NCI-H1694 (cell line): Measurements from ENCODE around the gene PCBP3.

ENCODE experiments used
- DNase-seq: peaks from one replicate; lab custom pipeline; 2025; lab: John Stamatoyannopoulos, UW

Gene PCBP3

DNA sequence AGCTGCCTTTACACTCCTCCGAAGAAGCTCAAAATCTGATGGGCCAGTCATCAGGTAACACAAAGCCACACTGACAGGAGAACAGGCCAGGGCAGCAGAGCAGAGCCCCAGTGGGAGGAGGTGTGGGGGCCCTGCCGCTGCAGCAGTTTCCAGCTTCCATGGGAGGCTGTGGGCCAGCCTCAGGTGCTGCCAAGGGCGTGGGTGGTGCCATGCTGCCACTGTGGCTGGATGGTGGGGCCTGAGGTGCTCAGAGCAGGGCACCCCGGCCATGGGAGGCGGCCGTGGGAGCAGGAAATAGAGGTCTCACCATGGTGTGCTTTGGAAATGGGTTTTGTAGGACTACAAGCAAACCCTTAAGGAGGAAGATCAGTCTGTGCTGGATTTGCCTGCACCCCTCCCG, 287.3 kb downstream of the PCBP3 start:
- no peak for DNase-seq

DNA sequence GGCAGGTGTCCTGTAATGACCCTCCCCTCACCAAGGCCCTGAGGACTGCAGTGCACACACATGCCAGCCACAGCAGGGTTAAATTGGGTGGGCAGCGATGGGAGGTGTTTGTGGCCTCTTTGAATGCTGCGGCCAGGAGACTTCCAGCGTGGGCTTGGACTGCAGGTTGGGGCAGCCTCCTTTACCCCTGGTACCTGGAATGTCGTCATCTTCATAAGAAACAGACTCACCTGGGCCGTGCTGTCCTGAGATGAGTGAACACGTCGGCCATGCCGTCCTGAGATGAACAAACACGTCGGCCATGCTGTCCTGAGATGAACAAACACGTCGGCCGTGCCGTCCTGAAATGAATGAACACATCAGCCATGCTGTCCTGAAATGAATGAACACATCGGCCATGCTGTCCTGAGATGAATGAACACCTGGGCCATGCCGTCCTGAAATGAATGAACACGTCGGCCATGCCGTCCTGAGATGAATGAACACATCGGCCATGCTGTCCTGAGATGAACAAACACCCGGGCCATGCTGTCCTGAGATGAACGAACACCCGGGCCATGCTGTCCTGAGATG, 288.0 kb downstream of the PCBP3 start:
- no peak for DNase-seq

DNA sequence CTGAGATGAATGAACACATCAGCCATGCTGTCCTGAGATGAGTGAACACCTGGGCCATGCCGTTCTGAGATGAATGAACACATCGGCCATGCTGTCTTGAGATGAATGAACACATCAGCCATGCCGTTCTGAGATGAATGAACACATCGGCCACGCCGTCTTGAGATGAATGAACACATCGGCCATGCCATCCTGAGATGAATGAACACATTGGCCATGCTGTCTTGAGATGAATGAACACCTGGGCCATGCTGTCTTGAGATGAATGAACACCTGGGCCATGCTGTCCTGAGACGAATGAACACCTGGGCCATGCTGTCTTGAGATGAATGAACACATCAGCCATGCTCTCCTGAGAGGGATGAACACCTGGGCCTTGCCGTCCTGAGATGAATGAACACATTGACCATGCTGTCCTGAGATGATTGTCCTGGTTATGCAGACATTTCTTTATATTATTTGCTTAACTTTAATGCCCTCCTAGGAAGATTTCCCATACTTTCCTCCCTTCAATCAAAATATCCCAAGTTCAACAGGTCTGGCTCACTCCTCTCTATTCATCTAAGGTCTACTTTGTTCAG, 289.5 kb downstream of the PCBP3 start:
- no peak for DNase-seq

DNA sequence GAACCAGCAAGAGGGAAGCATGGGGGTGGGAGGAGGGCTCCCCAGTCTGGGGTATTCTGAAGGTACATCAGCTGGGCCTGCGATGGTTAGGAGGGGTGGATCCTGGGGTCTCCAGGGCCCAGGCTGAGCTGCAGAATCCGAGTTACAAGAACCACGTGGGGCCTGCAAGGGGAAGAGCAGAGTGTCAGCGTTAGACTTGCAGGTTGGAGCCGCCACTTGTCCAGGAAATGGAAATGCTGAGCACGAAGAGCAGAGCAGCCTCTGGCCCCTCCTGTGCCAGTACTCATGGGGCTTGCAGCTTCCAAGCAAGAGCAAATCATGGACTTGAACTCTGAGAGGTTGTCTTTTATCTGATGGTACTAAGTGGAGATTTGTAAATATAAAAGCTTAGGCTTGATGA, 290.6 kb downstream of the PCBP3 start:
- no peak for DNase-seq

DNA sequence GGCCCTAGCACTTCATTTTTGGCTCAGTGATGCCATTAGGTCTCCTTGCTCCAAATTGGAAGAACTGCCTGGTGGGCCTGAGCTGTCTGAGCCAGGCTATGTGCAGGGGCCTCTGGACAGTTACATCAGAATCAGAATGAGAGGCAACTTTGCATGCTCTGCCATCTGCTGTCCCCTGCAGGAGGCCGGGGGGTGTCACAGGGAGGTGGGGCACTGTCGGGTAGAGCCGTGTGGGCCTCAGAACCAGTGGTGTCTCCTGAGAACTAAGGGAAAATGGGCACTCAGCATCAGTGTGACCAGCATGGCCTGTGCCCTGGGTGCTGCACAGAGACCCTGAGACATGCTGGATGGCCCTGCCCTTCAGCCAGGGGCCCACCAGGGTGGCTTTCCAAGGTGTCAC, 291.0 kb downstream of the PCBP3 start:
- no peak for DNase-seq

DNA sequence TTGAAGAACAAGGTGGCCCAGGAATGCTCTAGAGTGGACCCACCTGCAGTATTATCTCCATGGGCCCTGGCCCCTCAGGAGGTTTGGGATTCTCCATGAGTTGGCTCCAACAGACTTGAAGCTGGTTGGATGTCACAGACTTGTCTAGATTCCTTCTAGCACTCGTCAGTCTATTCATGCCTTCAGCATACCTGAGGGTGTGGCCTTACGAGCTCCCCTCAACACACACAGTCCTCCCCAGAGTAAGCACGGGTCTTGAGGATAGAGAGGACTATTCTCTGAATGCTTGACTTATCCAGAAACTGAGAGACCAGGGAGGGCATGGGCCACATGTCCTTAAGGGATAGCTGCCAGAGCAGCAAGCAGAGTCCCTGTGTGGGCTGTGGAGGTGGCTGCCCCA, 292.1 kb downstream of the PCBP3 start:
- DNase-seq, result no peak

DNA sequence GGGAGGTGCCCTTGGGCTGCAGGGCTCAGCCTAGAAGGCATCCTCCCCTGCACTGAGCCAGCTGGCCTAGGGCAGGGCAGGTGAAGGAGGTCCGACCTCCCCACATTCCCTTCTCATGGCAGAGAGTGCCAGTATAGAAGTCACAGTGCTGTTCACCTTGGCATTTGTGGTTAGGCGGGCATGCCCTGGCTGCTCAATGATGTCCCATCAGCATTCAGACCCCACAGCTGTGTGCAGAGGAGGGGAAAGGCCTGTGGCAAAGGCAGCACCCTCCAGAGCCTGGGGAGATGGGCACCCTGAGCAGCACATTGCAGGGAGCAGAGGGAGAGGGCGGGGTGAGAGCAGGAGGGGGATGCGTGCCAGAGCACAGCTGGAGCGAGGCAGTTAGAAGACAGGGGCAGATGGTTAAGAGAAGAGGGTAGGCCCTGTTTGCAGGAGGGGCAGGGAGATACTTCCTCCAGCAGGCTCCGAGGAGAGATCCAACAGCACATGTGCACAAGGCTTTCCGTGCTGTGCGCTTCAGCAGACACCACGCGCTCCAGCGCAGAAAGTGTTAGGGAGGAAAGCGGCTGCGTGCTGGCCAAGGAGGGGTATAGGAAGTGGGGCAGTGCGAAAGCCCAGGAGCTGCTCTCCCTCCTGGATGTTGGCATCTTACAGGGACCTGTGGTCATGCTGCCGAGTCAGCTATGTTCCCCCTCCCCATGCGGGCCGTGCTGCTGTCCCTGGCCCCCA, 294.4 kb downstream of the PCBP3 start:
- DNase-seq, result no peak

DNA sequence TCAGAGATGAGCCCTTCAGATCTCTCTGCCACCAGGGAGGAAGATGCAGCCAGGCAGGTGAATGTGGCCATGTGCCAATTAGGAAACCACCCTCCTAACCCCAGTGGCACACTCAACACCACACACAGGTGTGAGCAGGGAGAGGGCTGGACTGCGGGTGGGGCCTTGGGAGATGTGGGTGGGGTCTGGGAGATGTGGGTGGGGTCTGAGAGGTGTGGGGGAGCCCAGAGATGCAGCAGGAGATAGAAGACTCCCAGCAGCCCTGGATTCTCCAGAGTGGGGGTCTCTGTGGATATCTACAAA, 294.9 kb downstream of the PCBP3 start:
- no peak for DNase-seq

DNA sequence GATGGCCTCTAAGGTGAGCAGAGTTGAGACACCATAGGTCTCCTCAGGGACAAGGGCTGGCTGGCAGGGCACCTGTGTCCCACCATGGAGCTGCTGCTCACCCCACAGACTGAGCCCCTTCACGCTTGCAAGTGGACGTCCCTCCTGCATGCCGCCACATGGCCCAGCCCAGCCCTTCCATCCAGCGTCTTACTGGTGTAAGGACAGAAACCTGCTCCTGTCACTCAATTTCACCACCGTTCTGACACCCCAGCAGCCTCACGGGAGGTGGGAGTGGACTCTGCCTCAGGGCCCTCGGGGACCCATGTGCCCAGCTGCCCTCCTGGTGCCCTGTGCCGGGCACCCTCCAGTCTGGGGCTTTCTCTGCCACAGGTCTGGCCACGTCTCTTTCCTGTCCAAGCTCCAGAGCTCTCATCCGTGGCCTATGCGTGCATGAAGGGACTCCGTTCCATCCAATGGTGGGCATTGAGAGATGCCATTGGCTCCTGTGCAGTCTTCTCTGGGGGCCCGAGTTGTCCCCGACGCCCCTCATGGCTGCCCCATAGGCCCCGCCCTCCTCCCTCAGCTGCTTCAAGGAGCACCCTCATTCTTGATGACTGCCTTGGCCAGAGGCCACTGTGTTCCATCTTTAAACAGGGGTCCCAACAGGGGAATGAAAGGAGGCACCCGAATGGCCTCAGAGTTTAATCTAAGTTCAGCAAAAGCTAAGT, 295.4 kb downstream of the PCBP3 start:
- DNase-seq, result no peak

DNA sequence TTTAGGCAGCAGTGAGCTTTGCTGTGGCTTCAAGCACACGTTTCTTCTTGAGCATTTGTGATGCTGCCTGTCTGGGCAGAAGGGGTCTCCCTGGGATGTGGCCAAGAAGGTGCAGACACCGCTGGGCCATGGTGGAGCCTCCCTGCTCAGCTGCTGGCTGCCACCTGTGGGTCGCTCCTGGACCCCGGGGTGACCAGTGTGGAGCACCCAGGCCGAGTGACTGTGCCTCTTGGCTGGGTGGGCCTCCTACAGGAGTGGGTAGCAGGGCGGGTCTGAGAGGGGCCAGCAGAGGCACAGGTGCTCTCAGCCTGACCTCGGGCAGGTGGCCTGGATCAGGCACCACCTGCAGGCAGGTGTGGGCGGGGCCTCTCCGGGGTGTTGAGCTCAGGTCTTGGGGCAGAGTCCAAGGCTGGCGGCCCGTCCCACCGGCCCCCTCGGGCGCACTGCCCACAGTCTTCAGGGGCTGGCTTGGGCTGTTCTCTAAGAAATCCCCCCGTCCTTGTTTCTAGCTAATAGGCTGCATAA, 296.1 kb downstream of the PCBP3 start:
- no peak for DNase-seq

DNA sequence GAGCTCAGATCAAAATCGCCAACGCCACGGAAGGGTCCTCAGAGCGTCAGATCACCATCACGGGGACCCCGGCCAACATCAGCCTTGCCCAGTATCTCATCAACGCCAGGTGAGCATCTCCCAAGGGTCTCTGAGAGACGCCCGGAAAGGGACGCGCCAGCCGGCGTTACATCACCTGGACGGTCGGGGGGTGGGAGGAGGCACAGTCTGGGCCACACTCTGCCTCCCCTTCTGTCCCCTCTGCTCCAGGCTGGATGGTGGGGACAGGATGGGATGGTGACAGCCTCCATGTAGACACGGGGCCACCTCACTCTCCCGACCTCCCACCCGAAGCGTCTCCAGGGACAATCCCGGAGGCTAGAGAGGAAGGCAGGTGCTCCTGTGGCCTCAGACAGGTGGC, 296.6 kb downstream of the PCBP3 start:
- DNase-seq, result no peak

DNA sequence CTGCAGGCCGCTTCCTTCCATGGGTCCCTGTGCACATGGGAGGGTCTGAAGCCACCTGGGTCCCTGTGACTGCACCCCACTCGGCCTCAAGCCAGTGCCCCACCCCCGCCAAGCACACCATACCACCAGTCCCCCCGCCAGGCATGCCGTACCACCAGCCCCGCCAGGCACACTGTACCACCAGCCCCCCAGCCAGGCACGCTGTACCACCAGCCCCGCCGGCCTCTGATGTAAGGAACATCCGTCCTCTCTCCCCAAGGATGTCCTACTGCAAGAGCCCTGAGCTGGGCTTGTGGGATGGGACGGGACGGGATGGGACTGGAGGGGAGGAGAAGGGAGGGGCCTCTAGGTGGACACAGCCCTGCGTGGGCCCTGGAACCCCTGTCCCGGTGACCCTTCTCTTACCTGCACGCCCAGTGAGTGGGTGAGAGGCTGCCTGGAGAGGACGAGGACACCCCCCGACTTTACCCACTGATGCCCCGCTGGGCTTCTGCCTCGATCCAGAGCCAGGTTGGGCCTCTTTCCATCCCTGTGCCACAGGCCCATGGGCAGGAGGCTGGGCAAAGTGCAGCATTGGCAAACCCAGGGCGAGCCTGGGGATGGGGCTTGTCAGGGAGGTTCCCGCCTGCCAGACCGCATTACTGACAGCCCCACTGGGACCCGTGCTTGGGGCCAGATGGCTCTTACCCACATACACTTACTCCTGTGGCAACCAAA, 297.3 kb downstream of the PCBP3 start:
- DNase-seq, result no peak

DNA sequence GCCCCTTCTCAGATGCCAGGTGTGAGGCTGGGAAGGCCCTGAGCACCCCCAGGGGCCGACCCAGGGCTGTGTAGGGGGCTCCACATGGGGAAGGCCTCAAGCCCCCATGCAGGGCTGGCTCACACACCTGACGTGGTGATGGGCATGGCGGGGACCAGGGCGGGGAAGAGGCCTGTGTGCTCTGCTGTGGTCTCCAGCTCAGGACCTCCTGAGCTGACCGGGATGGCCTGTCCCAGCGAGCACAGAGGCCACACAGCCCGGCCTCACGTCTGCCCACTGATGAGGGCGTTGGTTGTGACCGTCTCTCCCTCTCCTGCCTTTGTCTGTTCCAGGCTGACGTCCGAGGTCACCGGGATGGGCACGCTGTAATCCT, 297.8 kb downstream of the PCBP3 start:
- no peak for DNase-seq

DNA sequence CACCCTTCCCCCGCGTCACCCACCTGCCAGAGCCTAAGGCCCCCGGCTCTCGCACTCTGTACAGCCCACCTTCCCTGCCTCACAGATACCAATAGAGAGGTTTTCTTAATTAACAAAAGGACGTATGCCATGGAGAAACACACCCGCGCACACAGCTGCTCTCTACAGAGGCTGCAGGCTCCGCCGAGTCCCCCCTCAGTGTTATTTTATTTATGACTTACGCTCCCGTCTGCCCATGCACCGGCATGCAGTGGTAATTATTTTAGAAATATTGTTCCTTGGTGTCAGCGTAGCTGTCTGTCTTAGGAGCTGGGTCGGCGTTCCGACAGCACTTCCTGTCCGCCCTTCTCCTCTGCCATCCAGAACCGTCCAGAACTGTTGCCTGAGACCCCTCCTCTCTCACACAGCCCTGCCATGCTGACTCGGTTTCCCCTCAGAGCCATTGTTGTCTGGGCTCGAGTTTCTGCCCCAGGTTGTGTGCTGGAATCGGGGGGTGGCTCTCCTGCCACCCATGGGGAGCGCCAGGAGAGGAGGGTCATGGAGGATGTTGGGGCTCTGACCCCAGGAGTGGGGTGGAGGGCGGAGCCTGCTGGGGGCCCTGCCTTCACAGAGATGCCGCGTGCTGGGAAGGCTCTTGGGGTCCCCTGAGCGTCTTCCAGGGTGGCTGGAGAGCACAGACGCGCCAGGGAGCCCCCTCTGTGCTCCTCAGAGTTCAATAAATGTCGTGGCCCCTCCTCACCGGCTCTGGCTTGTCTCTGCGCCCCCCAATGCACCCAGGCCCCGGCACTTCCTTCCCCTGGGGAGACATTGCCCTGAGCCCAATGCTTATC, 298.4 kb downstream of the PCBP3 start:
- DNase-seq, result no peak

DNA sequence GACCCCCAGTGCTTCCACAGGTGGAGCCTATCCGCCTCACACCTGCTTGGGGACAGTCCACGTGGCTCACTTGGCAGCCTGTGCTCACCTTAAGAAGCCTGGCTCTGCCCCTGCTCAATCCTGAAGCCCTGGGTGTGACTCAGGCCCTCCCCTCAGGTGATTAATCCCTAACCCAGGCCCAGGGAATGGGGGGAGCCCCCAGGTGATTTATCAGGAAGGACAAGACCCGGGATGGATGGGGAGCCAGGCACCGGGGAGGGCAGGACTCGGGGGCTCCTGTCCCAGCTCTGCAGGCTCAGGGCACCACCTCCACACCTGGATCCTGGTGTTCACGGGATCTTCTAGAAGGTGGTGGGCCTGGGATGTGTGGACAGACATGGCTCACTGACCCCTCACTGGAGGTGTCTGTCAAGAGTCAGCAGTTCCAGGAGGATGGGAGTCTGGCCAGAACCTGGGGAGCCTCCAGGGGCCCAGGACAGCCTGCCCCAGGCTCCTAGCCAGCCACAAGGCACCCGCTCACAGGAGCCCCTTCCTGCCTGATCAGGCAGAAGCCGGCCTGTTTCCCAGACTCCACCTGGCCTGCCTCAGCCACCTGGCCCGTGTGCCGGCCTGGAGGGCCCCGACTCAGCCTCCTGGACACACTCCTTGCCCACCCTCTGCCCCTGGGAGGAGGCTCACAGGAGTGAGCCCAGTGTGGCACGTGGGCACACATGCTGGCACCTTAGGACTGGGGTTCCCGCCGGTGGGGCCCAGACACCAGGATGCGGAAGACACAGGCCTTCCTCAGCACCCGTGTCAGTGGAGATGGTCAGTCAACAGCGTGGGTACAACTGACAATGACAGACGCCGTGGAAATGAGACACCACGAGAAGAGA, 299.5 kb downstream of the PCBP3 start:
- no peak for DNase-seq

DNA sequence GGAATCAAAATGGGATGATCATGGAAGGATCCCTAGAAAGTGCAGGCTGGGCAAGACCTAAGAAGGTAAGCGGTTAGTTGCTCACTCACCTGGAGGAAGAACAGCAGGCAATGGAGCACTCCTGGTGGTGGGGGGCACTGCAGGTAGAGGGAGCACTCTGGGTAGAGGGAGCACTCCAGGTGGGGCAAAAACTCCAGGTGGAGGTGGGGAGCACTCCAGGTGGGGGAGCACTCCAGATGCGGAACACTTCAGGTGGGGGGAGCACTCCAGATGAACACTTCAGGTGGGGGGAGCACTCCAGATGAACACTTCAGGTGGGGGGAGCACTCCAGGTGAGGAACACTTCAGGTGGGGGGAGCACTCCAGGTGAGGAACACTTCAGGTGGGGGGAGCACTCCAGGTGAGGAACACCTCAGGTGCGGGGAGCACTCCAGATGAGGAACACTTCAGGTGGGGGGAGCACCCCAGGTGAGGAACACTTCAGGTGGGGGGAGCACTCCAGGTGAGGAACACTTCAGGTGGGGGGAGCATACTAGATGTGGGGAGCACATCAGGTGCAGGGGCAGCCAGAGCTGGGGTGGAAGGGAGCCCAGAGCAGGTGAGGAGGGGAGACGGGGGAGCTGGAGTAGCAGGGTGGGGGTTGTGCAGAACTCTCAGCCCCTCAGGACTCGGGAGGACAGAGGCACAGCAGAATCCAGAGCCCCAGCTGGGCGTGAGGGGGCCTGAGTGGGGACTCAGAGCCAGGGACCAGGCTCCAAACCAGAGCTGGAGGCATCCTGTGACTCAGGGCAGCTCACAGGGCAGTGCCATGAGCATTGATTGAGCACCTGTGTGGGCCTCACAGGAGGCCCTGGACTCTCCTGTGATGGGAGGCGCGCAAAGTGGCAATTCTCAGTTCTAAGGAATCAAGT, 300.4 kb downstream of the PCBP3 start:
- DNase-seq, result no peak

DNA sequence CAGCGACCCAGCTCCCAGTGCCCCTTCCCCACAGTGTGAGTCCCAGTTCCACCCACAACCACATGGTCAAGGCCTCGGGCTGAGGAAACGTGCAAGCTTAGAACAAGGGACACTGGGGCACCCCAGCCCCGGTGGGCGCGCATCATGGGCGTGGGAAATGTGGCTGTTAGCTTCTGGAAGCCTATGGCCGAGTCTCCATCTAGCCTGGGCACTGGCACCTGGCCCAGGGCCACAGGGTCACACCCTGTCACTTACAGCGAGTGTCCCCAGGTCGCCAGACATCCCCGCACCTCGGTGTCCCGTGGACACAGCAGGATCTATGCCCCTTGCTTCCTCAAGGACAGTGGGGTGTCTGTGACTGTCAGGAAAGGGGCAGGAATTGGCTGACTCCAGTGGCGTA, 301.1 kb downstream of the PCBP3 start:
- DNase-seq, result no peak

DNA sequence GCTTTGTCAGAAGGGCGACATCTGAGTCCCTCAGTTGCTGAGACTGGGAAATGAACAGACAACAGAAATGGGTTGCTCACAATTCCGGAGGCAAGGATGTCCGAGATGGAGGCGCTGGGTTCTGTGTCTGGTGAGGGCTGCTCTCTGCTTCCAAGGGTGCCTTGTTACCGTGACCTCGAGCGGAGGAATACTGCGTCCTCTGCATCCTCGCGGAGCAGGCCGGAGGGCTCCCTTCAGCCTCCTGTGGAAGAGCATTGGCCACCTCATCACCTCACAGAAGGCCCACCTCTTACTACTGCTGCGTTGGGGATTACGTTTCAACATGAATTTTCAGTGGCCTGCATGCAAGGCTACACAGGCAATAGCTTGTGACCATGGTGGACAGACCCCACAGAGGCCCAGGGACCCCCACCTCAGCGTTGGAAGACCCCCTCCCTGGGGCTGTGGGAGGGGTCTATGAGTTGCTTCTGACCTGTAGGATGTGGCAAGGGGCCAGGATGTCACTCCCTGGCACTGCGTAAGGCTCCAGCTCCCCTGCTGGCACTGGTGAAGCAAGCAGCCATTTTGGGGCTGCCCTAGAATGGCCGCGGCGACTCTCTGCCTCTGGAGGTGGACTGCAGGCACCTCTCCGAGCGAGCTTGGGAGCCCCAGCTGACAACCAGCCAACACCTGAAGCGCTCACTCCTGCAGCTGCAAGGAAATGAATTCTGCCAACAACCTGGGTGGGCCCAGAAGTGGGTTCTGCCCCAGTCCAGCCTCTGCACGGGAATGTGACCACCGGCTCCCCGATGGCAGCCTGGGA, 301.7 kb downstream of the PCBP3 start:
- no peak for DNase-seq

DNA sequence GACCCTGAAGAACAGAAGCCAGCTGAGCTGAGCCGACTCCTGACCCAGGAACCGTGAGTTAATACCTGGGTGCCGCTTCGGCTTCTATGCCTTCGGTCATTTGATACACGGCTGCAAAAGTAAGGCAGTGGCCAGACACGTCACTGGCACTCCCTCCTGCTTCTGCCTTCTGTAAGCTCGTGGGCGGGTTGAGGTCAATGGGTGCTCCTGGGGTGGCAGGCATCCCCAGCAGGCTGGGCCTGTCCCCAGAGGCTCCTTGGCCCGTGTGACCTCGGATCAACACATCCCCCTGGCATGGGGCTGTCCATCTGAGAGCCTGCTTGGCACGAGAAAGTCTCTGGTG, 302.3 kb downstream of the PCBP3 start:
- no peak for DNase-seq
